K562 (cell line): ENCODE data around the gene PKLR. TPM values are rescaled to one million over a fixed set of nuclear protein-coding genes. Genes with fewer than 3 reads are reported as not detected.
A peak's percentile ranks its signal among the peaks of the same experiment; 100 is the strongest.
"Not testable (repeated sequence)": the region's sequence is repeated elsewhere in the genome, so short reads cannot be mapped to it uniquely, and the experiment has no call there.

Experiments
- ATAC-seq: fragments of 200-7000 bp; cut with Tn5 transposase; 3 replicates; pipeline ENCODE4 v1.9.1; 2020; ENCODE audit warnings: moderate library complexity
- BruUV-seq: library from RNA; stranded (reverse); fragments of 400-500 nt; replicated peaks from 2 replicates; lab custom pipeline; 2021; lab: Mats Ljungman, UMichigan
- CTCF ChIA-PET: fragments of 300-600 bp; formaldehyde crosslinking; extraction: SDS; loops from one replicate; lab custom pipeline; 2021; ENCODE audit warnings: low intra/inter-chr PET ratio; lab: Yijun Ruan, JAX
- POLR2A ChIA-PET: fragments of 300-600, 350-650 bp; sonication (Branson Sonifier 250); formaldehyde crosslinking; extraction: SDS; loops from one replicate; lab custom pipeline; 2021; ENCODE audit warnings: antibody characterized with exemption, inconsistent platforms; lab: Yijun Ruan, JAX
- DNase-seq, 4 experiments: peaks; one replicate each; pipeline versions ENCODE4 v3.0.0 to v3.0.0-alpha.2; 2011 to 2018; ENCODE audit warnings: low spot score in 3 of 4, mixed read lengths in 3 of 4; ENCODE audit errors: extremely low read depth in 1 of 4
- FAIRE-seq: peaks from 2 replicates; lab custom pipeline; 2011; peaks lifted over from hg19 to GRCh38; lab: Jason Lieb, UNC
- H2AFZ ChIP-seq: 2 replicates; pipeline ENCODE4 v1.6.0; 2011; ENCODE audit warnings: low read depth, low read length, control low read depth, inconsistent platforms
- H3K27ac ChIP-seq: fragments of 200-600 bp; 3 replicates; pipeline ENCODE4 v1.8.0; 2011; ENCODE audit warnings: low read depth, mild to moderate bottlenecking, control low read depth, inconsistent platforms, low read length, moderate library complexity, mixed read lengths; ENCODE audit errors: extremely low read depth
- H3K27me3 ChIP-seq, 2 experiments: fragments of 300-600 bp in 1 of 2; 2 replicates in 1 of 2; 3 replicates in 1 of 2; pipeline versions ENCODE4 v1.6.0 to v1.8.0; 2011; ENCODE audit warnings: inconsistent platforms in 2 of 2, low read length in 2 of 2, mild to moderate bottlenecking in 1 of 2, mixed read lengths in 1 of 2, moderate library complexity in 1 of 2; ENCODE audit not compliant: control insufficient read depth in 2 of 2, insufficient read depth in 2 of 2
- H3K36me3 ChIP-seq: fragments of 300-600 bp; 3 replicates; pipeline ENCODE4 v1.8.0; 2011; ENCODE audit warnings: mild to moderate bottlenecking, low read length, inconsistent platforms; ENCODE audit not compliant: control insufficient read depth, insufficient read depth
- H3K4me1 ChIP-seq, 2 experiments: fragments of 200-600 bp in 1 of 2; replicated peaks in 1 of 2; 2 replicates in 1 of 2; 3 replicates in 1 of 2; pipeline versions ENCODE4 v1.5.1 to v1.8.0; 2011; ENCODE audit warnings: inconsistent platforms in 2 of 2, low read length in 2 of 2, mild to moderate bottlenecking in 1 of 2, mixed read lengths in 1 of 2, moderate library complexity in 1 of 2; ENCODE audit not compliant: control insufficient read depth in 2 of 2, insufficient read depth in 2 of 2
- H3K4me2 ChIP-seq: 2 replicates; pipeline ENCODE4 v1.6.1; 2011; ENCODE audit warnings: low read length, control low read depth, inconsistent platforms, mixed read lengths; ENCODE audit not compliant: insufficient read depth
- H3K4me3 ChIP-seq: fragments of 200-600 bp; sonication (generic), shearing (Covaris generic); 2 replicates; pipeline ENCODE4 v1.5.1; 2016; ENCODE audit warnings: control low read depth, inconsistent platforms
- H3K79me2 ChIP-seq: fragments of 200-600 bp; 3 replicates; pipeline ENCODE4 v1.8.0; 2011; ENCODE audit warnings: low read length, inconsistent platforms; ENCODE audit not compliant: control insufficient read depth, insufficient read depth
- H3K9ac ChIP-seq, 2 experiments: 2 replicates each; pipeline versions ENCODE4 v1.6.0 to v1.6.1; 2011; ENCODE audit warnings: low read depth in 2 of 2, low read length in 2 of 2, control low read depth in 1 of 2, inconsistent platforms in 1 of 2, mild to moderate bottlenecking in 1 of 2, mixed read lengths in 1 of 2; ENCODE audit not compliant: insufficient read depth in 1 of 2
- H3K9me1 ChIP-seq: one replicate; pipeline ENCODE4 v1.6.0; 2011; ENCODE audit warnings: inconsistent platforms, mild to moderate bottlenecking, low read length, moderate library complexity; ENCODE audit not compliant: control insufficient read depth, insufficient read depth
- H3K9me3 ChIP-seq: replicated peaks from 2 replicates; pipeline ENCODE4 v1.5.1; 2011; ENCODE audit warnings: low read depth, low read length, inconsistent platforms; ENCODE audit not compliant: control insufficient read depth, insufficient read depth
- H4K20me1 ChIP-seq: replicated peaks from 2 replicates; pipeline ENCODE4 v1.6.1; 2011; ENCODE audit warnings: low read length, inconsistent platforms, mixed read lengths; ENCODE audit not compliant: control insufficient read depth, insufficient read depth
- FUS ChIP-seq: fragments of 200-400 bp; formaldehyde crosslinking; optimal IDR thresholded peaks from 2 replicates; pipeline ENCODE3; 2017; ENCODE audit warnings: low read depth, low read length
- LARP7 ChIP-seq: fragments of 450-650 bp; IDR thresholded peaks from 2 replicates; pipeline ENCODE4 v1.6.1; 2016
- MAFF ChIP-seq: IDR thresholded peaks from 2 replicates; pipeline ENCODE4 v1.6.1; 2012; ENCODE audit warnings: low read length, improper control_type of control experiment
- RBM15 ChIP-seq: fragments of 200-400 bp; formaldehyde crosslinking; IDR thresholded peaks from 2 replicates; pipeline ENCODE4 v1.6.1; 2018; ENCODE audit warnings: mild to moderate bottlenecking, low read length, moderate library complexity; ENCODE audit not compliant: insufficient read depth
- SRSF9 ChIP-seq: fragments of 200-400 bp; formaldehyde crosslinking; IDR thresholded peaks from 2 replicates; pipeline ENCODE4 v1.6.1; 2017; ENCODE audit warnings: low read depth, low read length, borderline replicate concordance
- USF1 ChIP-seq: sonication (generic); formaldehyde crosslinking; IDR thresholded peaks from 2 replicates; pipeline ENCODE4 v1.9.0; 2022; ENCODE audit warnings: mild to moderate bottlenecking, missing genetic modification reagents
- ZKSCAN1 ChIP-seq: fragments of 150-350 bp; IDR thresholded peaks from 2 replicates; pipeline ENCODE4 v1.6.1; 2016; ENCODE audit warnings: low read depth, low read length
- ZNF121 ChIP-seq: sonication (generic); formaldehyde crosslinking; conservative IDR thresholded peaks from 2 replicates; pipeline ENCODE4 v1.8.0; 2022; ENCODE audit warnings: missing genetic modification reagents
- ZNF224 ChIP-seq: sonication (generic); formaldehyde crosslinking; IDR thresholded peaks from 2 replicates; pipeline ENCODE4 v1.8.0; 2022; ENCODE audit warnings: mild to moderate bottlenecking, missing genetic modification reagents
- ZNF239 ChIP-seq: fragments of 250-450 bp; sonication (Bioruptor Pico); IDR thresholded peaks from 2 replicates; pipeline ENCODE4 v1.4.0; 2020; ENCODE audit warnings: mild to moderate bottlenecking
- ZNF445 ChIP-seq: fragments of 250-450 bp; sonication (Bioruptor Pico); IDR thresholded peaks from 2 replicates; pipeline ENCODE4 v1.4.0; 2020; ENCODE audit warnings: low read depth, mild to moderate bottlenecking, moderate library complexity
- WGBS: fragments of 100-300 bp; shearing (Covaris generic); methylation state at CpG from one replicate; pipeline ENCODE4 v1.1.6; 2016; ENCODE audit warnings: low coverage, mixed read lengths; ENCODE audit not compliant: insufficient coverage; ENCODE audit errors: missing lambda C conversion rate; 5-methylcytosine and 5-hydroxymethylcytosine counted together
- in situ Hi-C: fragments of 300-500 bp; cut with MboI; formaldehyde crosslinking; loops from 4 replicates; pipeline ENCODE4 v1.15.0; 2018; ENCODE audit warnings: inconsistent platforms, mixed read lengths
- intact Hi-C: fragments of 100-400 bp; cut with micrococcal nuclease; formaldehyde crosslinking; loops from 2 replicates; pipeline ENCODE4 v1.14.2; 2022
- polyA plus RNA-seq, 8 experiments: library from polyadenylated mRNA; depleted of rRNA in 4 of 8; stranded (reverse) in 5 of 8; unstranded in 3 of 8; fragments of >200 nt; fragmentation: Nextera tagmentation in 2 of 8; fragmentation: Illumina TruSeq in 1 of 8; extraction: Ambion mirVana in 2 of 8; extraction: Trizol in 1 of 8; gene quantifications; 2 replicates each; pipeline versions ENCODE4 v1.2.1 to v1.2.3, GENCODE V29; 2011 to 2014; ENCODE audit warnings: inconsistent platforms in 1 of 8, missing spikeins in 1 of 8
- total RNA-seq, 7 experiments: library from RNA; depleted of rRNA in 6 of 7; stranded (reverse); fragments of >200 nt in 6 of 7; fragmentation: Illumina TruSeq in 2 of 7; extraction: Trizol in 2 of 7; gene quantifications; 2 replicates each; pipeline versions ENCODE4 v1.2.1 to v1.2.3, GENCODE V29; 2011 to 2021; ENCODE audit warnings: low replicate concordance in 1 of 7
- TF ChIP-seq, protein P1 (sequence below): sonication (generic); formaldehyde crosslinking; IDR thresholded peaks from 2 replicates; pipeline ENCODE4 v1.8.0; 2023; ENCODE audit warnings: mild to moderate bottlenecking, missing genetic modification reagents
- TF ChIP-seq, protein P2 (sequence below): fragments of 450-650 bp; formaldehyde crosslinking; IDR thresholded peaks from 2 replicates; pipeline ENCODE4 v1.4.0; 2020; ENCODE audit warnings: mild to moderate bottlenecking, moderate library complexity

The PKLR gene
- total and polyA plus RNA-seq, 9 of the 15 experiments (the other 6 are each of a cell fraction or from before 2014, with no cell fraction given) = 10.7 to 78.4 (median 38.2) TPM

DNA sequence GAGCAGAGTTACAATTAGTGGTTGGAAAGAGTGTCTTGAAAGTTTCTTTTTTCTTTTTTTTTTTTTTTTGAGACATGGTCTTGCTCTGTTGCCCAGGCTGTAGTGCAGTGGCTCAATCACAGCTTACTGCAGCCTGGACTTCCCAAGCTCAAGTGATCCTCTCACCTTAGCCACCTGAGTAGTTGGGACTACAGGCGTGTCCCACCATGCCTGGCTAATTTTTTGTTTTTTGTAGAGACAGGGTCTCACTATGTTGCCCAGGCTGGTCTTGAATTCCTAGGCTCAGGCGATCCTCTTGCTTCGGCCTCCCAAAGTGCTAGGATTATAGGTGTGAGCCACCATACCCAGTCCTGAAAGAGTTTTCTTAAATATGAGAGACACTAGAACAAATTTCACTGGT is 54.4 kb downstream of the PKLR start:
- Histone ChIP-seq H3K4me1 (peaks cover 20 to 44% of the 10 kb centered on the region in 2 experiments; a peak in 4 of 5 replicates), H3K79me2 (peaks cover 14% of the 10 kb centered on the region; the same call in 2 of the 3 replicates), H3K36me3 (peaks cover 25% of the 10 kb centered on the region; the same call in 2 of the 3 replicates)
- ChIA-PET POLR2A (interaction anchor here (0.6 to 1.3 kb wide), 3 partner anchors 20 to 686 kb away, joined by 3 to 7 read pairs (median 4); partner anchors contain the start of gene HCN3), CTCF (interaction anchor here (1.3 kb wide), 1 partner anchor 78 kb away, joined by 7 read pairs; no protein-coding TSS in a partner anchor)
- H3K27ac ChIP-seq, H3K9me1 ChIP-seq, H3K4me3 ChIP-seq, intact Hi-C loops, BruUV-seq, H2AFZ ChIP-seq, H3K27me3 ChIP-seq, ATAC-seq, H3K4me2 ChIP-seq, H3K9ac ChIP-seq, DNase-seq, in situ Hi-C loops, FAIRE-seq, H4K20me1 ChIP-seq, H3K9me3 ChIP-seq: not testable (repeated sequence)
- 88% methylated on average over 3 of the region's 3 CpGs for WGBS
- peak; percentile 58 for TF ChIP-seq ZNF121

- POLR2A ChIA-PET = interaction anchor here (0.8 to 1.9 kb wide), 3 partner anchors 10 to 22 kb away, joined by 3 to 7 read pairs (median 4); partner anchors contain the start of gene ENTREP3
- in situ Hi-C loops = no loop called here
- Histone ChIP-seq H3K4me2 (peak overlapping the region; percentile 97), H4K20me1 (no peaks in the 10 kb centered on the region), H3K9ac (peak overlapping the region; percentile 84 to 90), H3K9me1 (no peaks in the 10 kb centered on the region), H3K36me3 (peaks cover 20% of the 10 kb centered on the region; the same call in 1 of the 3 replicates), H3K9me3 (no peaks in the 10 kb centered on the region), H3K4me1 (peaks cover 19 to 27% of the 10 kb centered on the region in 2 experiments), H3K79me2 (peaks cover 14% of the 10 kb centered on the region; the same call in 2 of the 3 replicates), H3K4me3 (peak overlapping the region; percentile 44), H2AFZ (peak overlapping the region; percentile 94), H3K27ac (peak overlapping the region; percentile 93), H3K27me3 (no peaks in the 10 kb centered on the region)
- FAIRE-seq (no peak), DNase-seq (no peak), ATAC-seq (no peak)
- WGBS = 71% methylated on average over 8 of the region's 8 CpGs
- intact Hi-C loops = loop anchor here (2.0 kb wide), 1 partner anchor 38 kb away; the partner anchor contains the start of gene THBS3
- BruUV-seq = TSS peak; percentile 98
- CTCF ChIA-PET = interaction anchor here (1.2 kb wide), 1 partner anchor 38 kb away, joined by 4 read pairs; no protein-coding TSS in a partner anchor
- TF ChIP-seq ZNF239 (CRISPR knock-in tag) = no peak
- no peak for TF ChIP-seq MAFF
- peak; percentile 6; the same call in 1 of the 2 replicates for TF ChIP-seq USF1 (CRISPR knock-in tag)
- TF ChIP-seq ZKSCAN1 = 0 out of 2 replicates have a peak, but pooled peaks have one; percentile 46
- TF ChIP-seq FUS = no peak
- TF ChIP-seq, protein P1, sequence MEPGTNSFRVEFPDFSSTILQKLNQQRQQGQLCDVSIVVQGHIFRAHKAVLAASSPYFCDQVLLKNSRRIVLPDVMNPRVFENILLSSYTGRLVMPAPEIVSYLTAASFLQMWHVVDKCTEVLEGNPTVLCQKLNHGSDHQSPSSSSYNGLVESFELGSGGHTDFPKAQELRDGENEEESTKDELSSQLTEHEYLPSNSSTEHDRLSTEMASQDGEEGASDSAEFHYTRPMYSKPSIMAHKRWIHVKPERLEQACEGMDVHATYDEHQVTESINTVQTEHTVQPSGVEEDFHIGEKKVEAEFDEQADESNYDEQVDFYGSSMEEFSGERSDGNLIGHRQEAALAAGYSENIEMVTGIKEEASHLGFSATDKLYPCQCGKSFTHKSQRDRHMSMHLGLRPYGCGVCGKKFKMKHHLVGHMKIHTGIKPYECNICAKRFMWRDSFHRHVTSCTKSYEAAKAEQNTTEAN (CRISPR knock-in tag) = no peak
- TF ChIP-seq ZNF224 (CRISPR knock-in tag) = no peak
- no peak for TF ChIP-seq LARP7
- TF ChIP-seq RBM15 = no peak
- TF ChIP-seq, protein P2, sequence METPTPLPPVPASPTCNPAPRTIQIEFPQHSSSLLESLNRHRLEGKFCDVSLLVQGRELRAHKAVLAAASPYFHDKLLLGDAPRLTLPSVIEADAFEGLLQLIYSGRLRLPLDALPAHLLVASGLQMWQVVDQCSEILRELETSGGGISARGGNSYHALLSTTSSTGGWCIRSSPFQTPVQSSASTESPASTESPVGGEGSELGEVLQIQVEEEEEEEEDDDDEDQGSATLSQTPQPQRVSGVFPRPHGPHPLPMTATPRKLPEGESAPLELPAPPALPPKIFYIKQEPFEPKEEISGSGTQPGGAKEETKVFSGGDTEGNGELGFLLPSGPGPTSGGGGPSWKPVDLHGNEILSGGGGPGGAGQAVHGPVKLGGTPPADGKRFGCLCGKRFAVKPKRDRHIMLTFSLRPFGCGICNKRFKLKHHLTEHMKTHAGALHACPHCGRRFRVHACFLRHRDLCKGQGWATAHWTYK (CRISPR knock-in tag) = no peak
- no peak for TF ChIP-seq SRSF9
- TF ChIP-seq ZNF445 (CRISPR knock-in tag) = no peak
Observed at GRCh38 chr1:155245163-155245524, 56.1 kb downstream of the PKLR start.
